AG08396 (cell line): Measurements from ENCODE around the gene CCDC170.

ENCODE experiments used
- DNase-seq: peaks from one replicate; pipeline ENCODE4 v3.0.0; 2012; ENCODE audit warnings: low spot score, mixed read lengths

CCDC170 gene

GRCh38 chr6:151658091-151658490 lies 164.3 kb downstream of the CCDC170 start:
- DNase-seq, result no peak

DNA sequence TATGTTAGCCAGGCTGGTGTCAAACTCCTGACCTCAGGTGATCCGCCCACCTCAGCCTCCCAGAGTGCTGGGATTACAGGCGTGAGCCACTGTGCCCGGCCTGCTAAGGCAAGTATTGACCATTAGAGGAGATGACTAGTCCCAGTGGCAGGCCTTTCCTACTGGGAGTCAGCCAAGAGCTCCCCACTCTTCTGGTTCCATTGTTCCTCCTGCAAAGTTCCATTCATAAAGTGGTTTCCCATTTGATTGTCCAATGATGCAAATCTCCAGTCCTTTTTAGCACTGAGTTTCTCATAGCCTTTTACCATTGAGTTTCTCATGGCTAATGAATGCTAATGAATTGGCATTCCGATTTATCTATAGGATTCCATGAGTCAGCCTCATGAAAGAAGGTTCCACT lies 165.4 kb downstream of the CCDC170 start:
- no peak for DNase-seq

GRCh38 chr6:151661509-151661908 lies 167.7 kb downstream of the CCDC170 start:
- DNase-seq, result no peak

GRCh38 chr6:151661928-151662327 lies 168.1 kb downstream of the CCDC170 start:
- no peak for DNase-seq

GRCh38 chr6:151663559-151663958 lies 169.7 kb downstream of the CCDC170 start:
- DNase-seq, result no peak

GRCh38 chr6:151664390-151664789 lies 170.6 kb downstream of the CCDC170 start:
- DNase-seq, result no peak

DNA sequence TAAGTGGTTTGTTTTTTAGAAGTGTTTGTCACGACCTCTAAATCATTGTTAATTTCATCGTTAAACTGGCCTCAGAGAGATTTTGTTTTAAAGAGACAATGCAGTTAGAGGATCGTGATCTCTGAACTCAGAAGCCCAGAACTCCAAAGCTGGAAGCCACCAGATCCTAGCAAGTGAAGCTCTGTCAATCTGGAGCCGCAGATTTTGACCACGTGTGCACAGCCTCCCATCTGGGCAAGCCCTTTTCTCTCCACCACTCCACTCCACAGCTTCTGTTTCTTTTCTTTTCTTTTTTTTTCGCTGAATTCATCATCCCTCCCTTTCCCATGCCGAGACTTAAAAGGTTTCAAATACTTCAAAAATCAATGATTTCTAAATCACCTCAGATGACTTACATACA lies 171.5 kb downstream of the CCDC170 start:
- DNase-seq, result no peak

GRCh38 chr6:151666526-151666925 lies 172.7 kb downstream of the CCDC170 start:
- DNase-seq, result no peak

DNA sequence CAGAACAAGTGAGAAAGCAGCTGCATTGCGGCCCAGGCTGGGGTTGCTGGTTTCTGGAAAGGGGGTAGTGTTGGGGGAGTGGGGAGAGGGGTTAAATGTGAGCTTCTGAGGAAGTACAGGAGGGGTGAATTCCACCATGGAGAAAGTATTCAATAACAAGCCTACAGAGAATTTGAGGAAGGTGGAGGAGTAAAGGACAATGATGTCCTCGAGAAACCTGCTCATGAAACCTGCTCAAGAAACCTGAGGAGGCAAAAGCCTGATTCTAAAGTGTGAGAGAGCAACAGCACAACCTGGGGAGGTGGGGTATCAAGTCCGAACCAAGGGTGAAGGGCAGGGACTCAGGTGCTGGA lies 175.4 kb downstream of the CCDC170 start:
- DNase-seq, result no peak

DNA sequence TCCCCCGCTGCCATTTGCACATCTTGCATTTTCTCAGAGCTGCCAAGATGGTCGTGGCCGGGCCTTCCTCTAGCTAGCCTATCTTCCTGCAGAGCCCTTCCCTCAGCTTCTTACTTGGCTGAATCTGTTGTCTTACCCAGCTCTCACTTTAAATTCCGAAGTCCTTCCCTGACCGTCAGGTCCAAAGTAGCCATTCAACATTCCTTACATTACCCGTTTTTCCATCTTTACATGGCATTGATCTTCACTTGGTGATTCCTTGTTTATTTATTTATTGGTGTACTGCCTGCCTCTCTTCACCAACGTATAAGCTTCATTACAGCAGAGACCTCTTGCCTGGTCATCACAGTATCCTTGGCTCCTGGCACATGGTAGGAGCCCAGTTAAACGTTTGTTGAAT lies 176.3 kb downstream of the CCDC170 start:
- DNase-seq, result no peak
